Endothelial cell (in vitro differentiated cells): ENCODE measurements around the gene AGBL5. TPM values are rescaled to one million over a fixed set of nuclear protein-coding genes. Genes with fewer than 3 reads are reported as not detected.
A peak's percentile ranks its signal among the peaks of the same experiment; 100 is the strongest.

Experiments
- DNase-seq: peaks from one replicate; pipeline ENCODE4 v3.0.0; 2021; ENCODE audit warnings: low spot score
- H3K27ac Mint-ChIP-seq: one replicate; pipeline ENCODE4 v1.8.0; 2021; ENCODE audit warnings: mixed read lengths, inconsistent platforms; ENCODE audit not compliant: unreplicated experiment
- H3K27me3 Mint-ChIP-seq: one replicate; pipeline ENCODE4 v1.8.0; 2021; ENCODE audit warnings: mild to moderate bottlenecking, moderate library complexity, mixed read lengths, inconsistent platforms; ENCODE audit not compliant: unreplicated experiment
- H3K36me3 Mint-ChIP-seq: one replicate; pipeline ENCODE4 v1.8.0; 2021; ENCODE audit warnings: mild to moderate bottlenecking, low read depth, mixed read lengths, inconsistent platforms; ENCODE audit not compliant: unreplicated experiment
- H3K4me1 Mint-ChIP-seq: one replicate; pipeline ENCODE4 v1.8.0; 2021; ENCODE audit warnings: mild to moderate bottlenecking, mixed read lengths, inconsistent platforms; ENCODE audit not compliant: unreplicated experiment
- H3K4me3 Mint-ChIP-seq: one replicate; pipeline ENCODE4 v1.8.0; 2021; ENCODE audit warnings: mild to moderate bottlenecking, mixed read lengths, inconsistent platforms; ENCODE audit not compliant: unreplicated experiment
- H3K9me3 Mint-ChIP-seq: one replicate; pipeline ENCODE4 v1.8.0; 2021; ENCODE audit warnings: mixed read lengths, inconsistent platforms; ENCODE audit not compliant: unreplicated experiment
- CTCF ChIP-seq: fragments of 200-600 bp; sonication (generic); IDR thresholded peaks from one replicate; pipeline ENCODE4 v1.5.0; 2021; ENCODE audit warnings: antibody characterized with exemption; ENCODE audit not compliant: unreplicated experiment
- total RNA-seq: library from RNA; stranded (reverse); fragmentation: NEBNext Ultra II Directional; extraction: Animal tissue kit (Norgen Biotek cat#: 25700); gene quantifications from one replicate; pipeline ENCODE4 v1.2.1, GENCODE V29; 2021; ENCODE audit not compliant: unreplicated experiment

Gene AGBL5
- total RNA-seq, 1 donor from 2014 or later, result 32.5 TPM

GRCh38 chr2:27083410-27084296 is 32.2 kb downstream of the AGBL5 start:
- no peak overlapping the region for H3K4me3 Mint-ChIP-seq
- peaks cover 13% of the 10 kb centered on the region for H3K4me1 Mint-ChIP-seq
- H3K27ac Mint-ChIP-seq, result no peak overlapping the region
- DNase-seq, result no peak
- no peaks in the 10 kb centered on the region for H3K9me3 Mint-ChIP-seq
- H3K27me3 Mint-ChIP-seq, result peaks cover 15% of the 10 kb centered on the region
- no peaks in the 10 kb centered on the region for H3K36me3 Mint-ChIP-seq
- no peak for TF ChIP-seq CTCF

DNA sequence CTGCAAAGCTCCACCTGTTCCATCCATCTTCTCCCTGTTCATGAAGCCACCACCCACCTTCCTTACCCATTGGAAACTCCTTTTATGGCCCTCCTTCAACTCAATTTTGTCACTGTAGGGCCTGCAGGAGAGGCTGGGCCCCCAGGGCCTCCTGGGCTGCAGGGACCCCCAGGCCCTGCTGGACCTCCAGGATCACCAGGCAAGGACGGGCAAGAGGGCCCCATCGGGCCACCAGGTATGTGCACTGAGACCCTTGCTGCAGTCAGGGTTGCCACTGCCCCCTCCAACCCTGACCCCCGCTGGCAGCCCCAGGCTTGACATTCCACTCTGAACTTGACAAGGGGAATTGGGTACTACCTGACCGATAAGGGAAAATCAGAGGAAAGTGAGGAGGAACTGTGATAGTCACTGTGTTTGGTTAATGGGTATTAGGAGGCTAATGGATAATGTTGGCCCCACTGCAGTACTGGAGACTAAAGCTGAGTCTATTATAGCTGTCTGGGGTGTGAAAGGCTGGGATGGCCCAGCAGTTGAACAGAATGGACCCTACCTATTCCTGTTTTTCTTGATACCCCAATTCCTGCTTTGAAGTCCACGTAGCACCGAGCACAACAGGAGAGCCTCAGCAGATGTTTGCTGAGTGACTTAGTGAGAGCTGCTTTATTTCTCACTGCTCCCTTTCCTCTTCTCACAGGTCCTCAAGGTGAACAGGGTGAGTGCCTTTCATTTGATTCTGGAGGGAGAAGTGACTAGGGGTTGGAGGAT is 33.0 kb downstream of the AGBL5 start:
- H3K27me3 Mint-ChIP-seq, result peaks cover 12% of the 10 kb centered on the region
- no peak for TF ChIP-seq CTCF
- no peaks in the 10 kb centered on the region for H3K36me3 Mint-ChIP-seq
- no peak overlapping the region for H3K27ac Mint-ChIP-seq
- H3K4me1 Mint-ChIP-seq, result peaks cover 13% of the 10 kb centered on the region
- H3K9me3 Mint-ChIP-seq, result no peaks in the 10 kb centered on the region
- H3K4me3 Mint-ChIP-seq, result no peak overlapping the region
- DNase-seq, result no peak

DNA sequence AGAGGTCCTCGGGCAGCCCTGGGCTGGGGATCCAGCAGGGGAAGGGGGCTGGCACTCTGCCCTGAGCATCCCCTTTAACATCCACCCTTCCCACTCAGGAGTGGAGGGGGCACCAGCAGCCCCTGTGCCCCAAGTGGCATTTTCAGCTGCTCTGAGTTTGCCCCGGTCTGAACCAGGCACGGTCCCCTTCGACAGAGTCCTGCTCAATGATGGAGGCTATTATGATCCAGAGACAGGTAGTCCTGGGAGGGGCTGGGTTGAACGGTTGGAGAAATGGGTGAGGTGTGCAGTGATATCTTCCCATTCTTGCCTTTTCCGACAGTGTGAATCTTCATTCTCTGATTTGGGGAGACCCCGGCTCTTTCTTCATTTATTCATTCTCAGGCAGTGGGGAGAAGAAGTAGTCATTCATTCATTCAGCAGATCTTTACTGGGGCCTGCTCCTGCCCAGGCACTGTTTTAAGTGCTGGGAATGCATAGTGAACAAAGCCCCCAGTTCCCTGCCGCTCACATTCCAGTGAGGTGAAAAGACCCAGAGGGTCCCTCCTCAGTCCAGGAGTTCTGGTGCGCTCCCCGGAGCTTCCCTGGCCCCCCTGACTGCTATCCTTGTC is 33.7 kb downstream of the AGBL5 start:
- Mint-ChIP-seq H3K9me3 (no peaks in the 10 kb centered on the region), H3K27ac (peak overlapping the region; percentile 52), H3K27me3 (peaks cover 10% of the 10 kb centered on the region), H3K36me3 (no peaks in the 10 kb centered on the region), H3K4me3 (peak overlapping the region; percentile 57), H3K4me1 (peaks cover 13% of the 10 kb centered on the region)
- DNase-seq, result no peak
- no peak for TF ChIP-seq CTCF

- Mint-ChIP-seq H3K27ac (no peak overlapping the region), H3K4me1 (peaks cover 13% of the 10 kb centered on the region)
These were observed 34.2 kb downstream of the AGBL5 start for GRCh38 chr2:27085673-27086089.

More at GRCh38 chr2:27085673-27086089, 34.2 kb downstream of the AGBL5 start:
- Mint-ChIP-seq H3K9me3 (no peaks in the 10 kb centered on the region), H3K36me3 (no peaks in the 10 kb centered on the region), H3K4me3 (peak overlapping the region; percentile 57), H3K27me3 (peaks cover 8% of the 10 kb centered on the region)
- TF ChIP-seq CTCF, result no peak
- peak; percentile 51 for DNase-seq
